NCI-H1694 treated with DMSO at 0.1 percent for 48 hours (cell line): ENCODE results near the gene TMEM202.
"Not testable (repeated sequence)": the region's sequence is repeated elsewhere in the genome, so short reads cannot be mapped to it uniquely, and the experiment has no call there.

Experiments used
- DNase-seq: peaks from one replicate; lab custom pipeline; 2025; lab: John Stamatoyannopoulos, UW

The TMEM202 gene

GRCh38 chr15:72397796-72398588 lies at the start of gene TMEM202:
Gene TMEM202 (plus strand): TSS chr15:72398305. CDS start chr15:72398327, 22 bp downstream.
- DNase-seq = no peak

- DNase-seq = no peak
These were observed 44.8 kb upstream of the TMEM202 start for GRCh38 chr15:72353266-72353665.

- DNase-seq = no peak
These were observed 43.6 kb upstream of the TMEM202 start for GRCh38 chr15:72354496-72354895.

GRCh38 chr15:72358121-72358520 lies 40.0 kb upstream of the TMEM202 start:
- no peak for DNase-seq

- DNase-seq = no peak
These were observed 39.4 kb upstream of the TMEM202 start for GRCh38 chr15:72358650-72359171.

- DNase-seq = no peak
These were observed 36.9 kb upstream of the TMEM202 start for GRCh38 chr15:72361176-72361575.

- DNase-seq = no peak
These were observed 32.3 kb upstream of the TMEM202 start for GRCh38 chr15:72365844-72366243.

- DNase-seq = no peak
These were observed 29.8 kb upstream of the TMEM202 start for GRCh38 chr15:72368325-72368724.

- DNase-seq = no peak
These were observed 29.2 kb upstream of the TMEM202 start for GRCh38 chr15:72368899-72369298.

GRCh38 chr15:72369964-72370363 lies 28.1 kb upstream of the TMEM202 start:
- no peak for DNase-seq

GRCh38 chr15:72372361-72372760 lies 25.7 kb upstream of the TMEM202 start:
- DNase-seq = no peak

- no peak for DNase-seq
These were observed 22.6 kb upstream of the TMEM202 start for GRCh38 chr15:72375501-72375845.

GRCh38 chr15:72375846-72376581 lies 22.1 kb upstream of the TMEM202 start, which contains the start of gene HEXA:
Gene HEXA (minus strand): TSS chr15:72376014. CDS start chr15:72375972, 42 bp downstream.
- DNase-seq = peak; percentile 71

GRCh38 chr15:72377331-72377730 lies 20.8 kb upstream of the TMEM202 start:
- DNase-seq = no peak

- not testable (repeated sequence) for DNase-seq
These were observed 19.0 kb upstream of the TMEM202 start for GRCh38 chr15:72379106-72379505.

GRCh38 chr15:72379856-72380430 lies 18.2 kb upstream of the TMEM202 start:
- DNase-seq = no peak

GRCh38 chr15:72380743-72381142 lies 17.4 kb upstream of the TMEM202 start:
- DNase-seq = no peak

- no peak for DNase-seq
These were observed 16.0 kb upstream of the TMEM202 start for GRCh38 chr15:72382146-72382545.

GRCh38 chr15:72387741-72388140 lies 10.4 kb upstream of the TMEM202 start:
- no peak for DNase-seq

- no peak for DNase-seq
These were observed 8.9 kb upstream of the TMEM202 start for GRCh38 chr15:72389231-72389630.

- DNase-seq = not testable (repeated sequence)
These were observed 1.8 kb upstream of the TMEM202 start for GRCh38 chr15:72396331-72396730.

GRCh38 chr15:72398648-72399047 lies 543 bp downstream of the TMEM202 start:
- DNase-seq = no peak

- DNase-seq = no peak
These were observed 4.6 kb downstream of the TMEM202 start for GRCh38 chr15:72402726-72403125.
